Mesodermal cell (in vitro differentiated cells): ENCODE data around the gene BEGAIN.

Experiments
- H3K27ac ChIP-seq: 2 replicates; pipeline ENCODE4 v1.7.0; 2013; ENCODE audit warnings: mild to moderate bottlenecking, low read depth, low read length, moderate library complexity; ENCODE audit not compliant: severe bottlenecking
- H3K36me3 ChIP-seq: 2 replicates; pipeline ENCODE4 v1.7.1; 2013; ENCODE audit warnings: mild to moderate bottlenecking, low read length, moderate library complexity; ENCODE audit not compliant: control insufficient read depth, insufficient read depth
- H3K4me1 ChIP-seq: one replicate; pipeline ENCODE4 v1.7.1; 2013; ENCODE audit warnings: mild to moderate bottlenecking, low read length; ENCODE audit not compliant: insufficient read depth, control insufficient read depth, poor library complexity, severe bottlenecking
- H3K4me3 ChIP-seq: 2 replicates; pipeline ENCODE4 v1.7.0; 2013; ENCODE audit warnings: low read length, control low read depth, mild to moderate bottlenecking; ENCODE audit not compliant: insufficient read depth, poor library complexity, severe bottlenecking; ENCODE audit errors: extremely low read depth
- H3K9me3 ChIP-seq: 2 replicates; pipeline ENCODE4 v1.7.1; 2013; ENCODE audit warnings: mild to moderate bottlenecking, low read length, moderate library complexity; ENCODE audit not compliant: control insufficient read depth
- WGBS, 2 experiments: methylation state at CpG; one replicate each; pipeline ENCODE4 v1.1.5; 2013; ENCODE audit warnings: missing lambda C conversion rate in 2 of 2; ENCODE audit not compliant: insufficient coverage in 2 of 2; 5-methylcytosine and 5-hydroxymethylcytosine counted together

Gene BEGAIN

DNA sequence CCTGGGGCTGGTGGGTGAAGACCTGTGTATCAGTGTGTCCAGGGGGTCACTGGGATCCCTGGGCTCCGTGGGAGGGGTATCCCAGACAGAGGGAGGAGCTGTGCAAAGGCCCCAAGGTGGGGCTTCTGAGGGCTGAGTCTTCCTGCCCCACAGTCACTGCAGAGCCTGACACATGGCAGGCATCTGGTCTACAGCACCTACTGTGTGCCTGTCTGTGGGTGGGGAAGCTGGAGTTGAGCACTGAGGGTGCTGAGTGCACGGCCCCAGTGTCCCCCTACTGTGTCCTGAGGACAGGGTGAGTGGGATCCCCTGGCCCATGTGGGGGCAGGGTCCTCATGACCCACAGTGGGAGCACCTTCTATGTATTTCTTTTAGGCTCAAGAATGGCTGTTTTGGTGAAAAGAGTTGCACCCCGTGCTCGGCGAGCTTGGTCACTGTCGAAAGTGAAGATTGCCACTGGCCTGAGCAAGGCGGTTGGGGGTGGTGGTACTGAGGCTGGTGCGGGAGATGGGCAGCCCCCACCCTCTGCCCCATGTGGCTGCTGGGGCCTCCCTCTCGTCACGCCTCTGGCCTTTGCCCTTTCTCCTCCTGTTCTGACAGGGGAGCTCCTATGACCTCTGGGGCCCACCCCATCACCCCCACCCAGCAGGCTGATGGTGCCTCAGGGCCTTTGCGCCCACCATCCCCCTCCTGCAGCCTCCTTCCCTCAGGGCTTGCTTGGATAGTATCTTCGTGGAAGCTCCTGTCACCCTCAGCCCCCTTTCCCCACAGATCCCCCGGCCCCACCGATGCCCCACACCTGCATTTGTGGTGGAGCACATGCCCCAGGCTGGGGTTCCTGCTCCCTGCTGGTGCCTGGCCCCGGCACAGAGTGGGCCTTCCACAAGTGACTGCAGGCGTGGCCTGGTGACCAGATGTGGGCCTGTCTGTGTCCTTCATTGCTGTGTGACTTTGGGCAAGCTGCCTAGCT is 55.8 kb downstream of the BEGAIN start:
- H3K4me1 ChIP-seq, result no peaks in the 10 kb centered on the region
- H3K27ac ChIP-seq, result no peak overlapping the region
- 89 to 95% methylated on average over 12 to 14 of the region's 16 CpGs for WGBS, 2 experiments
- H3K9me3 ChIP-seq, result no peaks in the 10 kb centered on the region
- no peaks in the 10 kb centered on the region for H3K36me3 ChIP-seq
- H3K4me3 ChIP-seq, result no peak overlapping the region

DNA sequence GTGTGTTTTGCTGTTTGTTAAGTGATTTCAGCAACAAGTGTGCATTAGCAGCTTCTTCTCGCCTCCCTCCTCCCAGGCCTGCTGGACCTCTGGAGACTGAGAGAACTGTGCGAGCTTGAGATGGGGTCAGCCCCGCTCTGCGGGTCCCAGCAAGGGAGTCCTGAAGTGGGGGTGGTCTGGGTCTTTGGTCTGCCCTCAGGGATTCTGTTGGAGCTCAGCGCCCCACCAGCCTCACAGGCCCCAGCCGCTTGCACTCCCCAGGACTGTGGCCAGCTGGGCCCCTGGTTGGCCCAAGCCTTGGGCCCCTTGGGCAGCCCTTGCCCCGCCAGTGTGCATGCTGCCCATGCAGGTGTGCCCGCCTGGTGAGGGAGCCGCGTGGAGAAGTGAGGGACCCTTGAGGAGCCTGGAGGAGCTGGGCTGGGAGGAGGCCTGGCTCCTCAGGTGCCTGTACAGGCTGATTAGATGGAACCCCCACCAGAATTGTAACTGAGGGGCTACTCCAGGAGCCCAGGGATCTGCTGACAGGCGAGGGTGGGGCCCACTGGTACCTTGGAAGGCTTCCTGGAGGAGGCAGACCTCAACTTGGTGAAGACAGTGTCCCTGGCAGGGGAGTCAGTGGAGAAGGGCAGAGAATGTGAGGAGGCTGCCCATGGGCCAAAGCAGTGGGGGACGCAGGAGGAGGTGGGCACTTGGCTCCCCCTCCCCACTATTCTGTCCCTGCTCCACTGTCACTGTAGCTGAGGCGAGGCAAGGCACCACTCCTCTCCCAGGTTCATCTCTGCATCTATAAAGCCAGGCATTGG is 56.7 kb downstream of the BEGAIN start:
- Histone ChIP-seq H3K9me3 (no peaks in the 10 kb centered on the region), H3K27ac (no peak overlapping the region), H3K4me1 (no peaks in the 10 kb centered on the region), H3K36me3 (no peaks in the 10 kb centered on the region), H3K4me3 (no peak overlapping the region)
- WGBS, 2 experiments, result 91 to 93% methylated on average over 8 to 10 of the region's 13 CpGs

GRCh38 chr14:100529561-100530031 is 57.6 kb downstream of the BEGAIN start:
- no peak overlapping the region for H3K27ac ChIP-seq
- no peaks in the 10 kb centered on the region for H3K4me1 ChIP-seq
- no peak overlapping the region for H3K4me3 ChIP-seq
- H3K9me3 ChIP-seq, result no peaks in the 10 kb centered on the region
- H3K36me3 ChIP-seq, result no peaks in the 10 kb centered on the region
- 93% methylated on average over 17 to 20 of the region's 21 CpGs for WGBS, 2 experiments

DNA sequence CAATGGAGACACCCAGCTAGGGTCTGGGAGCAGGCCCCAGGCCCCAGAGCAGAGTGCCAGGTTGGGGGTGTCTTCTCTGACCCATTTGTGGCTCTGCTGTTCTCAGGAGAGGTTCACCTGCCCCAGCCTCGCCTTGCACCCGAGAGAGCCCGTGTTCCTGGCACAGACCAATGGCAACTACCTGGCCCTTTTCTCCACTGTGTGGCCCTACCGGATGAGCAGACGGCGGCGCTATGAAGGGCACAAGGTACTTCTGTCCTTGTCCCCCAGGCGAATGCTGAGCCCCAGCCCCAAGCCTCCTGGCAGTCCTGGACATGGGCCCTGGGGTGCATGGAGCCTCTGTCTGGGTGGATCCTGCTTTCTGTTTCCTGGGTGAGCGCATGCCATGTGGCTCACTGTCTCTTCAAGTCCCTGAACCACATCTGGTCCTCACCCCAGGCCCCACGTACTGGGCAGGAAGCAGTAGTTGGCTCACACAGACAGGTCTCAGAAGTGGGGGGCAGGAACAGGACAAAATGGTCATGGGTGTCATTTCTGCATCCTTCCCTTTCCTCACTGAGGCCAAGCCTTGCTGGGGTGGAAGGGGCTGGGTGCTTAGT is 58.2 kb downstream of the BEGAIN start:
- H3K4me1 ChIP-seq, result no peaks in the 10 kb centered on the region
- H3K9me3 ChIP-seq, result no peaks in the 10 kb centered on the region
- H3K27ac ChIP-seq, result no peak overlapping the region
- WGBS, 2 experiments, result 94% methylated on average over 8 to 9 of the region's 10 CpGs
- H3K36me3 ChIP-seq, result no peaks in the 10 kb centered on the region
- no peak overlapping the region for H3K4me3 ChIP-seq

DNA sequence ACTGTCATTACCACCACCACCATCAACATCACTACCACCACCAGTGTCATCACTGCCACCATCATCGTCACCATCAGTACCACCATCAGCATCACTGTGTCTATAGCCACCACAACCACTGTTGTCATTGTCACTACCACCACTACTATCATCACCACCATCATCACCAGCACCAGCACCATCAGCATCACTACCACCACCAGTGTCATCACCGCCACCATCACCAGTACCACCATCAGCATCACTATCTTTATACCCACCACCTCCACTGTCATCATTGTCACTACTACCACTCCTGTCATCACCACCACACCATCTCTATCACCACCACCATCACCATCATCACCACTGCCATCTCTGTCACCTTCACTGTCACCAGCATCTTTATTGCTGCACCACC is 60.6 kb downstream of the BEGAIN start:
- Histone ChIP-seq H3K9me3 (no peaks in the 10 kb centered on the region), H3K36me3 (no peaks in the 10 kb centered on the region), H3K4me3 (no peak overlapping the region), H3K4me1 (no peaks in the 10 kb centered on the region), H3K27ac (no peak overlapping the region)
- 90 to 97% methylated on average over 2 of the region's 2 CpGs for WGBS, 2 experiments

DNA sequence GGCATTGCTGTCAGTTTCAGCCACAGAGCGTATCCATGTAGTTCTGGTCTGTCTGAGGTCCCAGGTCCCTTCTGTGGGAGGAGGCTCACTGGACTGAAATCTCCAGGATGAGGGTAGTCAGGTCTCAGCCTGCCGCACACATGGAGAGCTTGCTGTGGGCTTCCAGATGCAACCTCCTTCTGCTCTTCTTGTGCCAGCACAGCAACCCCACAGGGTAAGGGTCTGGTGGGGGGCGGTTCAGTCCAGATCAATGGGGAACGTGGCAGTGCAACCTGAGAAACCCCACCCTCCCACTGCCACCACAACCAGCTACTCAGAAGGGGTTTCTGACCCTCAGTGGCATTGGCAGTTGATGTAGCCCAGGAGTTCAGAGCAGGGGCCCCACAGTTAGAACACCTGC is 61.2 kb downstream of the BEGAIN start:
- Histone ChIP-seq H3K36me3 (no peaks in the 10 kb centered on the region), H3K27ac (no peak overlapping the region), H3K9me3 (no peaks in the 10 kb centered on the region), H3K4me1 (no peaks in the 10 kb centered on the region), H3K4me3 (no peak overlapping the region)
- 86 to 100% methylated on average over 1 to 2 of the region's 4 CpGs for WGBS, 2 experiments

GRCh38 chr14:100525615-100526014 is 61.6 kb downstream of the BEGAIN start:
- Histone ChIP-seq H3K4me3 (no peak overlapping the region), H3K4me1 (no peaks in the 10 kb centered on the region), H3K27ac (no peak overlapping the region), H3K9me3 (no peaks in the 10 kb centered on the region), H3K36me3 (no peaks in the 10 kb centered on the region)
- 90 to 93% methylated on average over 10 to 11 of the region's 11 CpGs for WGBS, 2 experiments

GRCh38 chr14:100524933-100525243 is 62.3 kb downstream of the BEGAIN start:
- 82 to 87% methylated on average over 4 to 8 of the region's 8 CpGs for WGBS, 2 experiments
- Histone ChIP-seq H3K27ac (no peak overlapping the region), H3K4me3 (no peak overlapping the region), H3K4me1 (no peaks in the 10 kb centered on the region), H3K36me3 (no peaks in the 10 kb centered on the region), H3K9me3 (no peaks in the 10 kb centered on the region)

GRCh38 chr14:100524233-100524932 is 62.8 kb downstream of the BEGAIN start:
- 76 to 84% methylated on average over 5 to 12 of the region's 12 CpGs for WGBS, 2 experiments
- H3K4me3 ChIP-seq, result no peak overlapping the region
- no peak overlapping the region for H3K27ac ChIP-seq
- no peaks in the 10 kb centered on the region for H3K4me1 ChIP-seq
- H3K9me3 ChIP-seq, result no peaks in the 10 kb centered on the region
- no peaks in the 10 kb centered on the region for H3K36me3 ChIP-seq

DNA sequence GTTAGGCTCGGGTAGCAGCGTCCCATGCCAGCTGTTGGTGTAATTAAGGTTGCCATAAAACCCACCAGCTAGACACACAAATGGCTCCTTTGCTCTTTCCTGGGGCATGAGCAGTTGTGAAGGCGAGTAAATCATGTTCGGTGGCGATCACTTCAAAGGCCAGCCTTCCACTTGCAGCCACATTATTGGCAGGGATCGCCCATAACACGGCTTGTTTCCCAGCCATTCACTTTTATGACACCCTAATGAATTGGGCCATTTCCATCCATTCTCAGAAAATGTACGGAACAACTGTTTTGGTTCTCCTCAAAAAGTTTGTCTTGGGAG is 63.4 kb downstream of the BEGAIN start:
- H3K4me3 ChIP-seq, result no peak overlapping the region
- H3K9me3 ChIP-seq, result no peaks in the 10 kb centered on the region
- H3K4me1 ChIP-seq, result no peaks in the 10 kb centered on the region
- H3K36me3 ChIP-seq, result no peaks in the 10 kb centered on the region
- no peak overlapping the region for H3K27ac ChIP-seq
- 89 to 93% methylated on average over 4 to 8 of the region's 8 CpGs for WGBS, 2 experiments
